Muscle of leg (tissue), 11 donors: ENCODE data around the gene ACKR3. TPM values are rescaled to one million over a fixed set of nuclear protein-coding genes. Genes with fewer than 3 reads are reported as not detected.

ENCODE experiments used
- DNase-seq: peaks from one replicate; pipeline ENCODE4 v3.0.0; 2013
- H3K27ac ChIP-seq: one replicate; pipeline ENCODE4 v1.5.1; 2013; ENCODE audit warnings: mild to moderate bottlenecking, low read length, control low read depth
- H3K27me3 ChIP-seq: one replicate; pipeline ENCODE4 v1.6.1; 2013; ENCODE audit warnings: low read length; ENCODE audit not compliant: control insufficient read depth, insufficient read depth
- H3K36me3 ChIP-seq: one replicate; pipeline ENCODE4 v1.6.1; 2013; ENCODE audit warnings: low read length; ENCODE audit not compliant: control insufficient read depth, insufficient read depth
- H3K4me1 ChIP-seq: one replicate; pipeline ENCODE4 v1.6.1; 2013; ENCODE audit warnings: low read length; ENCODE audit not compliant: control insufficient read depth, insufficient read depth
- H3K4me3 ChIP-seq: one replicate; pipeline ENCODE4 v1.5.1; 2013; ENCODE audit warnings: low read length, control low read depth
- H3K9me3 ChIP-seq: replicated peaks from 2 replicates; pipeline ENCODE4 v1.6.1; 2013; ENCODE audit warnings: low read depth, low read length; ENCODE audit not compliant: control insufficient read depth
- WGBS: methylation state at CpG from one replicate; pipeline ENCODE4 v1.1.5; 2013; ENCODE audit warnings: missing lambda C conversion rate; ENCODE audit not compliant: insufficient coverage; 5-methylcytosine and 5-hydroxymethylcytosine counted together
- polyA plus RNA-seq, 8 donors: library from polyadenylated mRNA; unstranded; fragments of 120-200 nt; gene quantifications; one replicate each; pipeline versions ENCODE4 v1.2.1 to v1.2.3, GENCODE V29; 2013; ENCODE audit warnings: inconsistent platforms in 1 of 8, low replicate concordance in 1 of 8; ENCODE audit not compliant: insufficient read length in 8 of 8, insufficient read depth in 1 of 8
- total RNA-seq: library from RNA; stranded (reverse); fragments of 120-200 nt; gene quantifications from one replicate; pipeline ENCODE4 v1.2.4, GENCODE V29; 2013

The ACKR3 gene
- total and polyA plus RNA-seq, 9 donors: 14.7 to 29.3 (median 24.1) TPM

- no peak for DNase-seq
- peaks cover 3% of the 10 kb centered on the region for H3K4me1 ChIP-seq
- H3K27me3 ChIP-seq: no peaks in the 10 kb centered on the region
- H3K4me3 ChIP-seq: no peak overlapping the region
- peaks cover 2% of the 10 kb centered on the region for H3K9me3 ChIP-seq
- H3K36me3 ChIP-seq: no peaks in the 10 kb centered on the region
- H3K27ac ChIP-seq: no peak overlapping the region
- WGBS: 76% methylated on average over 5 of the region's 7 CpGs
Measured at GRCh38 chr2:236554629-236555282, 14.9 kb upstream of the ACKR3 start.

DNA sequence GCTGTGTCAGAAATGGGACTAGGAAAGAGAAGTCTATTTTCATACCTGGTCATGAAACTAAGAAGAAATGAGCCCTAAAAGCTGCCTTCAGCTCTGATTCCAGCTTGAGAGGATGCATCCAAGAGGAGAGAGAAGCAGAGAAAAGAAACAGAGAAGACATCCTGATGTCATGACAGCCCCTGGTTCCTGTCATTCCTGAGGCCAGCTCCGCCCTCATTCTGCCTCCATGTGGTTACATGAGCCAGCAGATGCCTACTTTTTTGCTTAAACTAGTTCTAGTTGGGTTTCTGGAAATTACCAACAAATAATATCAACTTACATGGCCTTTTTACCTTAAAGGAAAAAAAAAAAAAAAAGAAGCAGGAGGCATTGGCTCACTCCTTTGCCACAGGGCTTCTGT, 14.1 kb upstream of the ACKR3 start:
- peaks cover 3% of the 10 kb centered on the region for H3K4me1 ChIP-seq
- no peaks in the 10 kb centered on the region for H3K27me3 ChIP-seq
- DNase-seq: no peak
- H3K4me3 ChIP-seq: no peak overlapping the region
- no CpG with 5 or more reads among the region's 1 CpG for WGBS
- H3K36me3 ChIP-seq: no peaks in the 10 kb centered on the region
- peaks cover 2% of the 10 kb centered on the region for H3K9me3 ChIP-seq
- no peak overlapping the region for H3K27ac ChIP-seq

GRCh38 chr2:236557306-236558030, 12.2 kb upstream of the ACKR3 start:
- Histone ChIP-seq H3K4me1 (peaks cover 3% of the 10 kb centered on the region), H3K27ac (no peak overlapping the region), H3K9me3 (peaks cover 2% of the 10 kb centered on the region), H3K27me3 (no peaks in the 10 kb centered on the region), H3K4me3 (no peak overlapping the region), H3K36me3 (no peaks in the 10 kb centered on the region)
- no peak for DNase-seq
- WGBS: no CpG with 5 or more reads among the region's 3 CpGs

- Histone ChIP-seq H3K9me3 (peaks cover 2% of the 10 kb centered on the region), H3K36me3 (no peaks in the 10 kb centered on the region), H3K4me3 (no peak overlapping the region), H3K4me1 (peaks cover under 1% of the 10 kb centered on the region), H3K27ac (no peak overlapping the region), H3K27me3 (no peaks in the 10 kb centered on the region)
- no peak for DNase-seq
- WGBS: 86% methylated on average over 10 of the region's 11 CpGs
Measured at GRCh38 chr2:236558036-236558435, 11.6 kb upstream of the ACKR3 start.

- Histone ChIP-seq H3K4me1 (no peaks in the 10 kb centered on the region), H3K36me3 (no peaks in the 10 kb centered on the region), H3K27ac (no peak overlapping the region), H3K9me3 (peaks cover 2% of the 10 kb centered on the region), H3K4me3 (no peak overlapping the region), H3K27me3 (peaks cover 5% of the 10 kb centered on the region)
- no CpG with 5 or more reads among the region's 6 CpGs for WGBS
- DNase-seq: no peak
Measured at GRCh38 chr2:236558993-236559978, 10.3 kb upstream of the ACKR3 start.

DNA sequence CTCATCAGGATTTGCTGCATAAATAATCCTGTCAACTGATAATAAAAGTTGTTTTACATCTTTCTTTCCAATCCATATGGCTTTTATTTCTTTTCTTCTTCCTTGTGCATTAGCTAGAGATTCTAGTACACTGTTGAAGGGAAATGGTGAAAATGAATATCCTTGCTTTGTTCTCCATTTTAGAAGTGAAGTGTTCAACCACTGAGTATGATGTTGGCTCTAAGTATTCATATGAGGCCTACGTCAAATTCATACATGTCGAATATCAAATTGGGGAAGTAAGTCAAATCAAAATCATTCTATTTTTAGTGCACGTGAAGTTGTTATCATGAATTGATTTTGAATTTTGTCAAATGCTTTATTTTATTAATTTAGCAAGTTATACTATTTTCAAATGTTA, 7.8 kb upstream of the ACKR3 start:
- H3K9me3 ChIP-seq: no peaks in the 10 kb centered on the region
- peaks cover 1% of the 10 kb centered on the region for H3K4me1 ChIP-seq
- no peak overlapping the region for H3K4me3 ChIP-seq
- DNase-seq: no peak
- no peak overlapping the region for H3K27ac ChIP-seq
- no CpG with 5 or more reads among the region's 3 CpGs for WGBS
- H3K27me3 ChIP-seq: peaks cover 11% of the 10 kb centered on the region
- no peaks in the 10 kb centered on the region for H3K36me3 ChIP-seq

DNA sequence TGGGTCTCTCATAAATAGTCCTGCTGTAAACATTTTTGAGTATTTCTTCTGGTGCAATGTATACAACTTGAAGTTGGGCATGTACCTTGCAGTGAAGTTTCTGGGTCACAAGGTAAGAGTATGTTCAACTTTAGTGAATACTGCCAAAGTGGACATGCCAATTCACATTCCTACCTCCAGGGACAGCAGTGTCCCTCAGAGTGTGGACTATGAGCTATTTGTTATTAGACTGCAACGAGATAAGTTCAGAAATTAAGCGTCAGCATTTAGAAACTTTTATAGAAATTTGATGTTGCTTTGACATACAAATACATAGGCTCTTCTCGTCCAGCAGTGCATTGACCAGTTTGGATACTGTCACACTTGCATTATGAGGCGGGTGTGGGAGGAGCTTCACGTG, 7.2 kb upstream of the ACKR3 start:
- Histone ChIP-seq H3K4me1 (peaks cover 7% of the 10 kb centered on the region), H3K36me3 (no peaks in the 10 kb centered on the region), H3K4me3 (no peak overlapping the region), H3K9me3 (no peaks in the 10 kb centered on the region), H3K27me3 (peaks cover 13% of the 10 kb centered on the region), H3K27ac (no peak overlapping the region)
- no peak for DNase-seq
- 60% methylated on average over 1 of the region's 5 CpGs for WGBS

DNA sequence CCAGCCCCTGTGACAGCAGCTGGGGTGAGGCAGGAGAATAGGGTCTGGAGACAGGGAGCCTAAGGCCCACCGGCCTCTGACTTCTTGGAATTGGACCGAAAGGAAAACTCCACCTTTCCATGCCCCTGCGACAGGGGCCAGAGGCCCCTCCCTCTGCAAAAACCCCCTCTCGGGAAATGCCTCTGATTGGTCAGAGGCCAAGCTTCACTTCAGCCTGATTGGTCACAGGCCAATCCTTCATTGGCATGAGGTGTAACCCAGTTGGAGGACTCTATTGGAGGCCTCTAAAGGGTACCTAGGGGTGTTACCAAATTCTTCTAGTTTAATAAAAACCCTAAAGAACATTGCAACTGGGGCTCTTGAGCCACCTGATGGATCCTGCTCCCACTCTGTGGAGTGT, 5.7 kb upstream of the ACKR3 start:
- no peak for DNase-seq
- Histone ChIP-seq H3K4me3 (no peak overlapping the region), H3K4me1 (peaks cover 20% of the 10 kb centered on the region), H3K9me3 (no peaks in the 10 kb centered on the region), H3K27me3 (peaks cover 17% of the 10 kb centered on the region), H3K36me3 (no peaks in the 10 kb centered on the region), H3K27ac (no peak overlapping the region)
- 80% methylated on average over 3 of the region's 4 CpGs for WGBS

- no peak for DNase-seq
- Histone ChIP-seq H3K9me3 (no peaks in the 10 kb centered on the region), H3K4me1 (peaks cover 29% of the 10 kb centered on the region), H3K4me3 (no peak overlapping the region), H3K27me3 (peaks cover 17% of the 10 kb centered on the region), H3K36me3 (no peaks in the 10 kb centered on the region), H3K27ac (no peak overlapping the region)
- no CpG with 5 or more reads among the region's 3 CpGs for WGBS
Measured at GRCh38 chr2:236565212-236565611, 4.4 kb upstream of the ACKR3 start.

DNA sequence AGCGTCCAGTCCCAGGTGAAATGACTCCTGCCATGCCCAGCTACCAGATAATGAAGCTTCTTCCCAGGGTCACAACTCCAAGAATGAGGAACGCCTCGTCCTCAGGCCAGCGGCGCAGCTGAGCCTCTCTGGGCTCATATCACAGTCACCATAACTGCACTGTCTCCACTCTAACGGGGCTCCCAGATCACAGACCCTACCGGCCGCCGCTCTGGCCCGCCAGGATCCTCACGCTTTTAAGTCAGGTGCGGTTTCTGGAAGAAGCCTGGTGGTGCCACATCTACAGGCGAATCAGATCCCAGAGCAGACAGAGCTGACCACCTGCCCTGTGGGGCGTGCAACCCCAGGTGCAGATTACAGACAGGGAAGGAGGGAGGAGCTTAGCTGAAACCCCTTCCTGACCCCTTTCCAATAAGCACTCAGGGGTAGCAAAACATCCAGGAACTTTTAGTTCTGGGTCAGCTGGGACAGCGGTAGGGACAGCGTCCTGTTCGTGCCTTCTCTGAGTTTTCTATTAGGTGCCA, 3.7 kb upstream of the ACKR3 start:
- no peak for DNase-seq
- H3K27ac ChIP-seq: no peak overlapping the region
- WGBS: 76% methylated on average over 13 of the region's 17 CpGs
- H3K36me3 ChIP-seq: no peaks in the 10 kb centered on the region
- peaks cover 29% of the 10 kb centered on the region for H3K4me1 ChIP-seq
- no peaks in the 10 kb centered on the region for H3K9me3 ChIP-seq
- peaks cover 17% of the 10 kb centered on the region for H3K27me3 ChIP-seq
- no peak overlapping the region for H3K4me3 ChIP-seq
